ENCODE results near the gene SPTSSA. TPM values are rescaled to one million over a fixed set of nuclear protein-coding genes. Genes with fewer than 3 reads are reported as not detected.

The SPTSSA gene
- polyA plus RNA-seq, 10 donors: 21.6 to 33.7 (median 25.0) TPM

Other genes starting within 250 kb of the SPTSSA start
- gene EAPP, start 77.5 kb upstream of the SPTSSA start, polyA plus RNA-seq (ENCODE audit: insufficient read length in 10 of 10): 10 to 100 TPM; 29.4 to 34.8 (median 31.5) TPM
- gene SNX6, start 167.9 kb upstream of the SPTSSA start, polyA plus RNA-seq (ENCODE audit: insufficient read length in 10 of 10): 10 to 100 TPM; 69.8 to 85.4 (median 79.5) TPM